ENCODE data around the gene ATP2B1.

DNA sequence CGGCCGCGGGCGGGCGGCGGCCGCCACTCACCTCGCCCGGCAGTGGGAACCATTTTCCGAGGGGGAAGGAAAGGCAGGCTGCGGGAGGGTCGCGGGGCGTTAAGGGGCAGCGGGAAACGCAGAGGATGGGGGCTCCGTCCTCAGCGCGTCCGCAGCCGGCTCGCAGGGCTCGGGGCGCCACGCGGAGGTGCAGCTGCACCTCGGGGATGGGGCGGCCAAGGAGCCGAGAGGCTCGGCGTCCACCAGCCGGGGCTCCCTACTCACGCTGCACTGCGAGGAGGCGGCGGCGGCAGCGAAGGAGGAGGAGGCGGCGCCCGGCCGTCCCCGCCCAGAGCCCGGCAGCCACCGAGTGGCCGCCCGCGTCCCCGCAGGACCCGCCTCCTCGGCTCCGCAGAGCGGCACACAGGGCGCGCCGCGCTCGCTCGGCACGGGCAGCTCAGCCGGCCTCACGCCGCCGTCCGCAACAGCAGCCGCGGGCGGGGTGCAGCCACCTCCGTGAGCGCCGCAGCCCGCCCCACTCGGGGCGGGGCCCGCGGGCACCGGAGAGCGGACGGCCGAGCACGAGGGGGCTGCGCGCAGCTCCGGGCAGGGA, at the start of gene ATP2B1:
- TF ChIP-seq, protein P1, sequence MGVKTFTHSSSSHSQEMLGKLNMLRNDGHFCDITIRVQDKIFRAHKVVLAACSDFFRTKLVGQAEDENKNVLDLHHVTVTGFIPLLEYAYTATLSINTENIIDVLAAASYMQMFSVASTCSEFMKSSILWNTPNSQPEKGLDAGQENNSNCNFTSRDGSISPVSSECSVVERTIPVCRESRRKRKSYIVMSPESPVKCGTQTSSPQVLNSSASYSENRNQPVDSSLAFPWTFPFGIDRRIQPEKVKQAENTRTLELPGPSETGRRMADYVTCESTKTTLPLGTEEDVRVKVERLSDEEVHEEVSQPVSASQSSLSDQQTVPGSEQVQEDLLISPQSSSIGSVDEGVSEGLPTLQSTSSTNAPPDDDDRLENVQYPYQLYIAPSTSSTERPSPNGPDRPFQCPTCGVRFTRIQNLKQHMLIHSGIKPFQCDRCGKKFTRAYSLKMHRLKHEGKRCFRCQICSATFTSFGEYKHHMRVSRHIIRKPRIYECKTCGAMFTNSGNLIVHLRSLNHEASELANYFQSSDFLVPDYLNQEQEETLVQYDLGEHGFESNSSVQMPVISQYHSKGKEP (tag by site-specific recombination; IDR thresholded peaks at IDR 0.05) = no peak; the same call in 1 of the 2 replicates
- TF ChIP-seq ZNF555 (tag by site-specific recombination; conservative IDR thresholded peaks at IDR 0.05) = no peak

Measured in HEK293 (cell line).